LNCaP clone FGC (cell line): ENCODE results near the gene SUCO.

ENCODE experiments used
- DNase-seq: peaks from one replicate; pipeline ENCODE4 v3.0.0-alpha.2; 2011; ENCODE audit warnings: low read depth
- H3K4me3 ChIP-seq: 2 replicates; pipeline ENCODE4 v1.5.1; 2011; ENCODE audit warnings: mild to moderate bottlenecking, low read depth, low read length, control low read depth
- CTCF ChIP-seq: IDR thresholded peaks from 2 replicates; pipeline ENCODE4 v1.5.1; 2012; ENCODE audit warnings: mild to moderate bottlenecking; ENCODE audit not compliant: control insufficient read depth, insufficient read depth; ENCODE audit errors: extremely low read depth

The SUCO gene

GRCh38 chr1:172647987-172648386 lies 115.0 kb downstream of the SUCO start:
- no peak overlapping the region for H3K4me3 ChIP-seq
- no peak for TF ChIP-seq CTCF
- DNase-seq, result no peak

DNA sequence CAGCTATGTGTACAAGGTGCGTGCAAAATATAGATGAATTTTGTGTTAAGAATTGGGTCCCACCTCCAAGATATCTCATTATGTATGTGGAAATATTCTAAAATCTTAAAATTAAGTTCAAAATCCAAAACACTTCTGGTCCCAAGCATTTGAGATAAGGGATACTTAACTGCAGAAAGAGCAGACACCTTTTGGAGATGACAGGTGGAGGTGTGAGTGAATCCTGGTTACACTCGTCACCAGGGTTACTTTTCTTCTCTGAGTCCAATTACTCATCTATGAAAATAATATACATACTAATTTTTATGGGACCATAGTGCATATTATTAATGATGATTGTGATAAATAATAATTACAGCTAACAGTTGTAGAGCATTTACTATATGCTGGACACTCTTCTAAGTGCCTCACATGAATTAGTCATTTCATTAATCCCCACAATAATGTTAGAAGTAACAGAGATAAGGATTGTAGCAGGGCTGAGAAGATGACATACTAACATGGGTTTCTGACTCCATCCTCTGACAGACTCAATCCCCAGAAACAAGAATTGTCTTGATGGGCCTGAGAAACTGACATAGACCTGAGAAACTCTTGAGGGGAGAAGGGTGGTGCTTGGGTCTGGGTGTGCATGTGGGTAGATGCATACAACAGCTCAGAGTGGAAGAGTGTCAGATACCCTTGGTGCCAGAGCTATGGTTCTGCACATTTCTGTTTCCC lies 117.7 kb downstream of the SUCO start:
- TF ChIP-seq CTCF, result no peak
- H3K4me3 ChIP-seq, result no peak overlapping the region
- DNase-seq, result no peak

DNA sequence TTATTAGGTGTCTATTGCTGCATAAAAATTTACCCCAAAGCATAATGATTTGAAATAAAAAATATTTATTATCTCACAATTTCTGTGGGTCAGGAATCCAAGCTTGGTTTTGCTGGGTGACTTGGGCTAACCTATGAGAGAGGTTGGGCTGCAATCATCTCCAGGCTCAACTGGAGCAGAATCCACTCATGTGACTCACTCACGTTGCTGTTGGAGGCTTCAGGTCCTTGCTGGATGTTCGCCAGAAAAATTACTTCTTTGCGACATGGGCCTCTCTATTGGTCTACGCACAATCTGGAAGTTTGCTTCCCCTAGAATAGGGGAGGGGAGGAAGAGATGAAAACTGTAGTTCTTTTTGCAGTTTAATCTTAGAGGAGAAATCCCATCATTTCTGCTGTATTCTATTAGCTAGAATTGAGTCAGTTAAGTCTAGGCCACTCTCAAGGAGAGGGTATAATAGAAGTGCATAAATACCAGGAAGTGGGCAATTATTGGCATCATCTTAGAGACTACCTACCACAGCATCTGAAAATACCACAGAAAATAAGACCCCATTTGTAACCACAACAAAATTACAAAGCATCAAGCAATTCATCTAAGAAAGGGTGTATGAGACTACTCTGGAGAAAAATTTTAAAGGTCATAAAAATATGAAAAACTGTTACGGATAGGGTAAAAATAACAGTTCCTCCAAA lies 120.2 kb downstream of the SUCO start:
- DNase-seq, result no peak
- H3K4me3 ChIP-seq, result no peak overlapping the region
- no peak for TF ChIP-seq CTCF

DNA sequence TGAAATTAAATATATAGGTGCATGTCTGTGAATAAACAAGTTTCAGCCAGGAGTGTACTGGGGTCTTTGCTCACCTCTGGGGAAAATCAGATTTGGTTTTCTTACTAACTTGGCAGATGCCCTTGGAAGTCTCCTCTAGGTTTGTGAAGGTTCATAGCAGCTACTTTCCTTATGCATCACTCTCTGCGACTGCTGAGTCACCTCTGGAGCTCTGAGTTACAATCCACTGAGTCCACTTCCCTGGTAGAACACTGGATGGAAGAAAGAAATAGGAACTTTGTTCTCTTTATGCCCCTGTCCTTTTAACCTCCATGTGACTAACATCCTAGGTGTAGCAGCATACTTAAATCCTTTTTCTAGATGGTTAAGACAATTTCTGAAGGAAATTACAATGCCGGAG lies 121.6 kb downstream of the SUCO start:
- no peak overlapping the region for H3K4me3 ChIP-seq
- TF ChIP-seq CTCF, result no peak
- DNase-seq, result no peak

GRCh38 chr1:172656576-172656975 lies 123.6 kb downstream of the SUCO start:
- no peak overlapping the region for H3K4me3 ChIP-seq
- no peak for TF ChIP-seq CTCF
- no peak for DNase-seq

GRCh38 chr1:172657586-172657985 lies 124.6 kb downstream of the SUCO start:
- H3K4me3 ChIP-seq, result no peak overlapping the region
- no peak for DNase-seq
- no peak for TF ChIP-seq CTCF

GRCh38 chr1:172658871-172659453 lies 126.0 kb downstream of the SUCO start, which contains the start of gene FASLG:
Gene FASLG (plus strand): TSS chr1:172659103. CDS start chr1:172659202, 99 bp downstream.
- H3K4me3 ChIP-seq, result no peak within 1 kb of the TSS
- no peak for TF ChIP-seq CTCF
- DNase-seq, result no peak
